ENCODE measurements around the gene GSTA2. TPM values are rescaled to one million over a fixed set of nuclear protein-coding genes. Genes with fewer than 3 reads are reported as not detected.
A peak's percentile ranks its signal among the peaks of the same experiment; 100 is the strongest.

The GSTA2 gene
- total and polyA plus RNA-seq, 2 donors: 0.14 to 0.68 TPM

GRCh38 chr6:52731719-52732118 is 31.6 kb downstream of the GSTA2 start:
- Histone ChIP-seq H3K4me3 (ENCODE audit: low read length in 2 of 2) (no peak overlapping the region), H3K36me3 (ENCODE audit: control insufficient read depth in 2 of 2, insufficient read depth in 2 of 2, low read length in 1 of 2) (no peaks in the 10 kb centered on the region), H3K27ac (ENCODE audit: low read depth in 1 of 2, low read length in 1 of 2) (no peak overlapping the region), H3K27me3 (ENCODE audit: control insufficient read depth in 2 of 2, insufficient read depth in 1 of 2, low read length in 1 of 2) (no peaks in the 10 kb centered on the region), H3K9me3 (ENCODE audit: control insufficient read depth in 2 of 2, insufficient read depth in 1 of 2, low read length in 1 of 2) (no peaks in the 10 kb centered on the region), H3K4me1 (ENCODE audit: control insufficient read depth in 2 of 2, insufficient read depth in 2 of 2, low read length in 2 of 2) (no peaks in the 10 kb centered on the region)
- DNase-seq (ENCODE audit: low read depth in 6 of 9, low spot score in 9 of 9): no peak
- 95% methylated on average over 6 of the region's 6 CpGs for WGBS

- 94% methylated on average over 1 of the region's 1 CpG for WGBS
- Histone ChIP-seq H3K27ac (ENCODE audit: low read depth in 1 of 2, low read length in 1 of 2) (no peak overlapping the region), H3K4me1 (ENCODE audit: control insufficient read depth in 2 of 2, insufficient read depth in 2 of 2, low read length in 2 of 2) (no peaks in the 10 kb centered on the region), H3K4me3 (ENCODE audit: low read length in 2 of 2) (no peak overlapping the region), H3K36me3 (ENCODE audit: control insufficient read depth in 2 of 2, insufficient read depth in 2 of 2, low read length in 1 of 2) (no peaks in the 10 kb centered on the region), H3K27me3 (ENCODE audit: control insufficient read depth in 2 of 2, insufficient read depth in 1 of 2, low read length in 1 of 2) (no peaks in the 10 kb centered on the region), H3K9me3 (ENCODE audit: control insufficient read depth in 2 of 2, insufficient read depth in 1 of 2, low read length in 1 of 2) (no peaks in the 10 kb centered on the region)
- no peak for DNase-seq (ENCODE audit: low read depth in 6 of 9, low spot score in 9 of 9)
These were observed 33.7 kb downstream of the GSTA2 start for GRCh38 chr6:52729576-52729975.

DNA sequence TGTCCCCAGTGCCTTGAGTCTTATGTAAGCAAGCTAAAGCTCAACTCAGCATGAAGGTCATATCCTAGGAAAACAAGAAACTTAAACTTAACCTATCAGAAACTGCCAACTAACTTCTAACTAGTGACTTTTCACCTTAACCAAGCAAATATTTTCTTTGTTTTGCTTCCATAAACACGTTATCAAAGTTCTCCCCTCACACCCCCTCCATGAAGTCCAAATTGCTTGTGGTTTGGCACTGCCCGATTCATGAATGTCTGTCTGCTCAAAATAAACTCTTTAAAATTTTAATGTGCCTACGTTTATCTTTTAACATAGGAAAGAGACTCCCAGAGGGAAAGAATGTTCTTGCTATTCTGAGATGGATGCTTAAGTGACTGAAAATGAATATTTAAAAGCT is 34.9 kb downstream of the GSTA2 start:
- H3K36me3 ChIP-seq (ENCODE audit: control insufficient read depth in 2 of 2, insufficient read depth in 2 of 2, low read length in 1 of 2): no peaks in the 10 kb centered on the region
- H3K27me3 ChIP-seq (ENCODE audit: control insufficient read depth in 2 of 2, insufficient read depth in 1 of 2, low read length in 1 of 2): no peaks in the 10 kb centered on the region
- no peak overlapping the region for H3K27ac ChIP-seq (ENCODE audit: low read depth in 1 of 2, low read length in 1 of 2)
- DNase-seq (ENCODE audit: low read depth in 6 of 9, low spot score in 9 of 9): no peak
- no peak overlapping the region for H3K4me3 ChIP-seq (ENCODE audit: low read length in 2 of 2)
- WGBS: 94% methylated on average over 3 of the region's 3 CpGs
- no peaks in the 10 kb centered on the region for H3K9me3 ChIP-seq (ENCODE audit: control insufficient read depth in 2 of 2, insufficient read depth in 1 of 2, low read length in 1 of 2)
- H3K4me1 ChIP-seq (ENCODE audit: control insufficient read depth in 2 of 2, insufficient read depth in 2 of 2, low read length in 2 of 2): no peaks in the 10 kb centered on the region

DNA sequence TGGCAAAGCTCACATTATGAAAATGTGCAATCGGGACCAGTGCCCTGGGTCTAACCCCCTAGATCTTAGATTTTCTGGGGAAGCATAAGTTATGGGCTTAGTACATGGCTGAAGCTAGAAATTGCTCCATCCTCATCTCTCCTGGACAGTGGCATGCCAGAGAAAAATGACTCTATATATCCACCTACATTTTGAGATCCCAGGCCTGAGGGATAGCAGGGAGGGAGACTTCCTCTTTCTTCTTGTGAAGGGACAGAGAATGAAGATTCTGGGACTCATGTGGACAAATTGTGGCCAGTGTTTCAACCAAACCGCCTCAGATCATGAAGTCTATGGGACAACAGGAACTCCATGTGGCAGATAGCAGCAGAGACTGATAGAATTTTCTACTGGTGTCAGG is 35.4 kb downstream of the GSTA2 start:
- H3K36me3 ChIP-seq (ENCODE audit: control insufficient read depth in 2 of 2, insufficient read depth in 2 of 2, low read length in 1 of 2): no peaks in the 10 kb centered on the region
- H3K4me1 ChIP-seq (ENCODE audit: control insufficient read depth in 2 of 2, insufficient read depth in 2 of 2, low read length in 2 of 2): no peaks in the 10 kb centered on the region
- no peaks in the 10 kb centered on the region for H3K9me3 ChIP-seq (ENCODE audit: control insufficient read depth in 2 of 2, insufficient read depth in 1 of 2, low read length in 1 of 2)
- 93% methylated on average over 2 of the region's 2 CpGs for WGBS
- no peaks in the 10 kb centered on the region for H3K27me3 ChIP-seq (ENCODE audit: control insufficient read depth in 2 of 2, insufficient read depth in 1 of 2, low read length in 1 of 2)
- no peak overlapping the region for H3K4me3 ChIP-seq (ENCODE audit: low read length in 2 of 2)
- no peak overlapping the region for H3K27ac ChIP-seq (ENCODE audit: low read depth in 1 of 2, low read length in 1 of 2)
- DNase-seq (ENCODE audit: low read depth in 6 of 9, low spot score in 9 of 9): no peak

- WGBS: 97% methylated on average over 15 of the region's 15 CpGs
- Histone ChIP-seq H3K36me3 (ENCODE audit: control insufficient read depth in 2 of 2, insufficient read depth in 2 of 2, low read length in 1 of 2) (no peaks in the 10 kb centered on the region), H3K9me3 (ENCODE audit: control insufficient read depth in 2 of 2, insufficient read depth in 1 of 2, low read length in 1 of 2) (no peaks in the 10 kb centered on the region), H3K27me3 (ENCODE audit: control insufficient read depth in 2 of 2, insufficient read depth in 1 of 2, low read length in 1 of 2) (no peaks in the 10 kb centered on the region), H3K4me1 (ENCODE audit: control insufficient read depth in 2 of 2, insufficient read depth in 2 of 2, low read length in 2 of 2) (no peaks in the 10 kb centered on the region), H3K27ac (ENCODE audit: low read depth in 1 of 2, low read length in 1 of 2) (no peak overlapping the region), H3K4me3 (ENCODE audit: low read length in 2 of 2) (no peak overlapping the region)
- DNase-seq (ENCODE audit: low read depth in 6 of 9, low spot score in 9 of 9): no peak
These were observed 36.3 kb downstream of the GSTA2 start for GRCh38 chr6:52726741-52727535.

DNA sequence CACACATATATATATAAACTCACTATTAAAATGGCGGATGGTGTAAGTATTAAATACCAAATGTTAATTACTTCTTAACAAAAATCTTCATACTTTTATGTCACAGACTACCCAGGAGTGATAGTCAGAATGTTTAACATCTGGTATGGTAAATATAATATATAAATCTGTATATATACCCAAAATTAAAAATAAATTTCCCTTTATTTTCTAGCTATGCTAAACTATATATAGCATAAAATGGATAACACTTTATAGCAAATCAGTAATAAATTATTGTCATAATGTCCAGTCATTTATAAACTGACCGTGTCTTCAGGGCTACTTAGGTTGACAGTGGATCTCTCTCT is 37.1 kb downstream of the GSTA2 start:
- H3K4me3 ChIP-seq (ENCODE audit: low read length in 2 of 2): no peak overlapping the region
- H3K4me1 ChIP-seq (ENCODE audit: control insufficient read depth in 2 of 2, insufficient read depth in 2 of 2, low read length in 2 of 2): no peaks in the 10 kb centered on the region
- H3K9me3 ChIP-seq (ENCODE audit: control insufficient read depth in 2 of 2, insufficient read depth in 1 of 2, low read length in 1 of 2): no peaks in the 10 kb centered on the region
- no peaks in the 10 kb centered on the region for H3K27me3 ChIP-seq (ENCODE audit: control insufficient read depth in 2 of 2, insufficient read depth in 1 of 2, low read length in 1 of 2)
- H3K27ac ChIP-seq (ENCODE audit: low read depth in 1 of 2, low read length in 1 of 2): no peak overlapping the region
- no peak for DNase-seq (ENCODE audit: low read depth in 6 of 9, low spot score in 9 of 9)
- 73% methylated on average over 2 of the region's 2 CpGs for WGBS
- no peaks in the 10 kb centered on the region for H3K36me3 ChIP-seq (ENCODE audit: control insufficient read depth in 2 of 2, insufficient read depth in 2 of 2, low read length in 1 of 2)

DNA sequence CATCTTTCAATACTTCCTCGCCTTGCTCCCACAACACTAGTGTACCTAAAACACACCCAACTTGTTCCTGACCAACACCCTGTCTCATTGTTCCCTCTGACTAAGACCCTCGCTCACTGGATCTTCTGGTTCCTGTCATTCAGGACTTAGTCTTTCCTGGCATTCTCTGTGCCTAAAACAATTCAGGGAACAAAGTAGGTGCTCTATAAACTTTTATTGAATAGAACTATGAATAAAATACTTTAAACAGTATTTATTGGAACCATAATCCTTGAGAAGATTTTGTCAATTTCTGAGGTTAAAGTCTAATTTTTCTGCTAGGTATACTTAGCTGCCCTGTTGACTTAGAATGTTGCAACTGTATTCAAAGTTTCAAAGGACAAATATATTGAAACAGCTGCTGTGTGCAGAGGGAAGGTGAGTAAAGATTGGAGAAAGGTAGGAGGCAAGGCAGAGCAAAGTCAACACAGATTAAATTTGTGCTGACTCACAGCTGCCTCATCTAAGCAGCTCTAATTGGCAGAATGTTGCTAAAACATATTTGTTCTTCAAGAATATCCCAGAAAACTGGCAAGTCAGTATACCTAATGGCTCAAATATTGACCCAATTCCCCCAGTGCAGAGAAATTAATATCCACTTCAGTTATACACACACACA is 37.6 kb downstream of the GSTA2 start:
- no peak for DNase-seq (ENCODE audit: low read depth in 6 of 9, low spot score in 9 of 9)
- H3K4me3 ChIP-seq (ENCODE audit: low read length in 2 of 2): no peak overlapping the region
- no peaks in the 10 kb centered on the region for H3K27me3 ChIP-seq (ENCODE audit: control insufficient read depth in 2 of 2, insufficient read depth in 1 of 2, low read length in 1 of 2)
- no peaks in the 10 kb centered on the region for H3K36me3 ChIP-seq (ENCODE audit: control insufficient read depth in 2 of 2, insufficient read depth in 2 of 2, low read length in 1 of 2)
- no peak overlapping the region for H3K27ac ChIP-seq (ENCODE audit: low read depth in 1 of 2, low read length in 1 of 2)
- 98% methylated on average over 2 of the region's 2 CpGs for WGBS
- no peaks in the 10 kb centered on the region for H3K4me1 ChIP-seq (ENCODE audit: control insufficient read depth in 2 of 2, insufficient read depth in 2 of 2, low read length in 2 of 2)
- H3K9me3 ChIP-seq (ENCODE audit: control insufficient read depth in 2 of 2, insufficient read depth in 1 of 2, low read length in 1 of 2): no peaks in the 10 kb centered on the region

- no peak for DNase-seq (ENCODE audit: low read depth in 6 of 9, low spot score in 9 of 9)
- Histone ChIP-seq H3K4me3 (ENCODE audit: low read length in 2 of 2) (no peak overlapping the region), H3K27ac (ENCODE audit: low read depth in 1 of 2, low read length in 1 of 2) (no peak overlapping the region), H3K4me1 (ENCODE audit: control insufficient read depth in 2 of 2, insufficient read depth in 2 of 2, low read length in 2 of 2) (no peaks in the 10 kb centered on the region), H3K27me3 (ENCODE audit: control insufficient read depth in 2 of 2, insufficient read depth in 1 of 2, low read length in 1 of 2) (no peaks in the 10 kb centered on the region), H3K9me3 (ENCODE audit: control insufficient read depth in 2 of 2, insufficient read depth in 1 of 2, low read length in 1 of 2) (no peaks in the 10 kb centered on the region), H3K36me3 (ENCODE audit: control insufficient read depth in 2 of 2, insufficient read depth in 2 of 2, low read length in 1 of 2) (no peaks in the 10 kb centered on the region)
- 89% methylated on average over 3 of the region's 3 CpGs for WGBS
These were observed 38.1 kb downstream of the GSTA2 start for GRCh38 chr6:52725143-52725534.

- peak; percentile 5 to 62 (median 24) for DNase-seq (ENCODE audit: low read depth in 6 of 9, low spot score in 9 of 9)
- Histone ChIP-seq H3K4me3 (ENCODE audit: low read length in 2 of 2) (no peak overlapping the region), H3K9me3 (ENCODE audit: control insufficient read depth in 2 of 2, insufficient read depth in 1 of 2, low read length in 1 of 2) (no peaks in the 10 kb centered on the region), H3K27me3 (ENCODE audit: control insufficient read depth in 2 of 2, insufficient read depth in 1 of 2, low read length in 1 of 2) (no peaks in the 10 kb centered on the region), H3K27ac (ENCODE audit: low read depth in 1 of 2, low read length in 1 of 2) (no peak overlapping the region), H3K36me3 (ENCODE audit: control insufficient read depth in 2 of 2, insufficient read depth in 2 of 2, low read length in 1 of 2) (no peaks in the 10 kb centered on the region), H3K4me1 (ENCODE audit: control insufficient read depth in 2 of 2, insufficient read depth in 2 of 2, low read length in 2 of 2) (no peaks in the 10 kb centered on the region)
- 83% methylated on average over 13 of the region's 13 CpGs for WGBS
These were observed 38.7 kb downstream of the GSTA2 start for GRCh38 chr6:52724406-52725121.
